HepG2 (cell line): ENCODE data around the gene SASH3. TPM values are rescaled to one million over a fixed set of nuclear protein-coding genes. Genes with fewer than 3 reads are reported as not detected.

Source experiments
- ATAC-seq: fragments of 200-7000 bp; cut with Tn5 transposase; 3 replicates; pipeline ENCODE4 v1.9.1; 2020; ENCODE audit warnings: mild to moderate bottlenecking, moderate library complexity
- BruUV-seq: library from RNA; stranded (reverse); fragments of 400-500 nt; replicated peaks from 2 replicates; lab custom pipeline; 2021; lab: Mats Ljungman, UMichigan
- CTCF ChIA-PET: fragments of 300-600 bp; formaldehyde crosslinking; extraction: SDS; loops from one replicate; lab custom pipeline; 2021; ENCODE audit warnings: low total read pairs, inconsistent platforms, low intra/inter-chr PET ratio; lab: Yijun Ruan, JAX
- POLR2A ChIA-PET: fragments of 350-600 bp; sonication (Branson Sonifier 250); formaldehyde crosslinking; loops from one replicate; lab custom pipeline; 2020; ENCODE audit warnings: antibody characterized with exemption, inconsistent platforms; lab: Yijun Ruan, JAX
- DNase-seq: peaks from one replicate; pipeline ENCODE4 v3.0.0-alpha.2; 2015; ENCODE audit warnings: low spot score
- FAIRE-seq: peaks from 3 replicates; lab custom pipeline; 2011; peaks lifted over from hg19 to GRCh38; lab: Jason Lieb, UNC
- H2AFZ ChIP-seq: one replicate; pipeline ENCODE4 v1.6.1; 2011; ENCODE audit warnings: low read length, inconsistent platforms
- H3K27ac ChIP-seq: fragments of 300-600 bp; 3 replicates; pipeline ENCODE4 v1.8.0; 2011; ENCODE audit warnings: mixed run types, mild to moderate bottlenecking, mixed read lengths, low read length, inconsistent platforms; ENCODE audit not compliant: insufficient read depth; ENCODE audit errors: extremely low read length
- H3K27me3 ChIP-seq, 2 experiments: fragments of 200-600 bp in 1 of 2; 2 replicates in 1 of 2; 3 replicates in 1 of 2; pipeline versions ENCODE4 v1.6.0 to v1.8.0; 2011; ENCODE audit warnings: low read length in 2 of 2, mild to moderate bottlenecking in 2 of 2, moderate library complexity in 2 of 2, inconsistent platforms in 1 of 2; ENCODE audit not compliant: insufficient read depth in 2 of 2, control insufficient read depth in 1 of 2
- H3K36me3 ChIP-seq, 2 experiments: fragments of 200-600 bp in 1 of 2; replicated peaks in 1 of 2; 2 replicates in 1 of 2; 3 replicates in 1 of 2; pipeline versions ENCODE4 v1.5.1 to v1.8.0; 2011; ENCODE audit warnings: low read length in 2 of 2, inconsistent platforms in 1 of 2; ENCODE audit not compliant: insufficient read depth in 2 of 2, control insufficient read depth in 1 of 2
- H3K4me1 ChIP-seq: 2 replicates; pipeline ENCODE4 v1.5.1; 2012; ENCODE audit warnings: low read length, inconsistent platforms; ENCODE audit not compliant: insufficient read depth
- H3K4me2 ChIP-seq: 2 replicates; pipeline ENCODE4 v1.6.0; 2011; ENCODE audit warnings: low read depth, low read length, inconsistent platforms
- H3K4me3 ChIP-seq, 3 experiments: fragments of 200-600 bp in 1 of 3; sonication (generic), shearing (Covaris generic) in 1 of 3; replicated peaks in 1 of 3; 2 replicates each; pipeline ENCODE4 v1.5.1; 2011 to 2016; ENCODE audit warnings: low read length in 3 of 3, inconsistent platforms in 2 of 3, low read depth in 2 of 3, mild to moderate bottlenecking in 2 of 3, control low read depth in 1 of 3, mixed read lengths in 1 of 3; ENCODE audit not compliant: insufficient read depth in 1 of 3
- H3K79me2 ChIP-seq: one replicate; pipeline ENCODE4 v1.6.1; 2011; ENCODE audit warnings: low read length, inconsistent platforms; ENCODE audit not compliant: insufficient read depth
- H3K9ac ChIP-seq: 2 replicates; pipeline ENCODE4 v1.6.0; 2011; ENCODE audit warnings: mild to moderate bottlenecking, low read depth, low read length, inconsistent platforms; ENCODE audit not compliant: insufficient read depth
- H3K9me3 ChIP-seq: 2 replicates; pipeline ENCODE4 v1.5.1; 2012; ENCODE audit warnings: mild to moderate bottlenecking, low read length
- H4K20me1 ChIP-seq: 2 replicates; pipeline ENCODE4 v1.6.0; 2011; ENCODE audit warnings: inconsistent platforms, mild to moderate bottlenecking, low read length, moderate library complexity; ENCODE audit not compliant: insufficient read depth
- ARNT2 ChIP-seq: sonication (generic); formaldehyde crosslinking; IDR thresholded peaks from 2 replicates; pipeline ENCODE4 v1.8.0; 2022; ENCODE audit warnings: mild to moderate bottlenecking, low read depth, missing genetic modification reagents, moderate library complexity
- CREB1 ChIP-seq, 2 experiments: fragments of 450-650 bp in 1 of 2; IDR thresholded peaks; 2 replicates each; pipeline ENCODE4 v1.6.1; 2016 to 2017; ENCODE audit warnings: control low read depth in 1 of 2, mild to moderate bottlenecking in 1 of 2, missing compliant biosample characterization in 1 of 2, missing genetic modification characterization in 1 of 2
- HHEX ChIP-seq: IDR thresholded peaks from 2 replicates; pipeline ENCODE4 v1.6.1; 2016; ENCODE audit warnings: control low read depth
- KDM5B ChIP-seq: sonication (generic); formaldehyde crosslinking; IDR thresholded peaks from 2 replicates; pipeline ENCODE4 v1.4.0; 2020; ENCODE audit warnings: missing genetic modification reagents, mild to moderate bottlenecking, borderline replicate concordance
- PAX8 ChIP-seq: sonication (generic); formaldehyde crosslinking; IDR thresholded peaks from 2 replicates; pipeline ENCODE4 v1.8.0; 2022; ENCODE audit warnings: mild to moderate bottlenecking, missing genetic modification reagents, borderline replicate concordance
- SALL2 ChIP-seq: sonication (generic); formaldehyde crosslinking; IDR thresholded peaks from 2 replicates; pipeline ENCODE4 v1.8.1; 2023; ENCODE audit warnings: mild to moderate bottlenecking, missing genetic modification reagents, inconsistent platforms
- SATB2 ChIP-seq: sonication (generic); formaldehyde crosslinking; IDR thresholded peaks from 2 replicates; pipeline ENCODE4 v1.5.0; 2020; ENCODE audit warnings: missing genetic modification reagents
- SOX5 ChIP-seq: IDR thresholded peaks from 2 replicates; pipeline ENCODE4 v1.6.1; 2016; ENCODE audit warnings: borderline replicate concordance
- TEAD2 ChIP-seq: sonication (generic); formaldehyde crosslinking; IDR thresholded peaks from 2 replicates; pipeline ENCODE4 v1.9.0; 2021; ENCODE audit warnings: missing genetic modification reagents
- TOPORS ChIP-seq: sonication (generic); formaldehyde crosslinking; IDR thresholded peaks from 2 replicates; pipeline ENCODE4 v1.8.0; 2023; ENCODE audit warnings: mild to moderate bottlenecking, missing genetic modification reagents
- ZFP41 ChIP-seq: sonication (generic); formaldehyde crosslinking; IDR thresholded peaks from 2 replicates; pipeline ENCODE4 v1.4.0; 2020; ENCODE audit warnings: mild to moderate bottlenecking, missing genetic modification reagents, borderline replicate concordance
- ZNF160 ChIP-seq: sonication (generic); formaldehyde crosslinking; IDR thresholded peaks from 2 replicates; pipeline ENCODE4 v1.8.0; 2022; ENCODE audit warnings: mild to moderate bottlenecking, inconsistent platforms, missing genetic modification reagents
- ZNF251 ChIP-seq: sonication (generic); formaldehyde crosslinking; IDR thresholded peaks from 2 replicates; pipeline ENCODE4 v1.9.0; 2021; ENCODE audit warnings: mild to moderate bottlenecking, missing genetic modification reagents
- ZNF263 ChIP-seq: sonication (generic); formaldehyde crosslinking; IDR thresholded peaks from 2 replicates; pipeline ENCODE4 v1.4.0; 2020; ENCODE audit warnings: missing genetic modification reagents
- ZNF329 ChIP-seq: sonication (generic); formaldehyde crosslinking; IDR thresholded peaks from 2 replicates; pipeline ENCODE4 v1.9.0; 2021; ENCODE audit warnings: low read depth, mild to moderate bottlenecking, missing genetic modification reagents
- ZNF33B ChIP-seq: sonication (generic); formaldehyde crosslinking; IDR thresholded peaks from 2 replicates; pipeline ENCODE4 v1.5.1; 2020; ENCODE audit warnings: mild to moderate bottlenecking, missing genetic modification reagents
- WGBS: methylation state at CpG from one replicate; pipeline ENCODE4 v1.1.6; 2017; ENCODE audit warnings: low lambda C conversion rate; 5-methylcytosine and 5-hydroxymethylcytosine counted together
- in situ Hi-C: cut with HindIII; loops from 2 replicates; pipeline ENCODE4 v1.10.0; 2017; ENCODE audit warnings: low pct_unique_long_range_greater_than_20kb; ENCODE audit not compliant: extremely low pct_ligation_motif_present
- intact Hi-C: fragments of 100-400 bp; cut with micrococcal nuclease; formaldehyde crosslinking; loops from one replicate; pipeline ENCODE4 v1.10.0; 2022; ENCODE audit not compliant: unreplicated experiment
- polyA plus RNA-seq, 8 experiments: library from polyadenylated mRNA; depleted of rRNA in 3 of 8; stranded (reverse) in 7 of 8; unstranded in 1 of 8; fragments of >200 nt; fragmentation: Illumina TruSeq in 4 of 8; extraction: Trizol in 4 of 8; gene quantifications; 2 replicates each; pipeline versions ENCODE4 v1.2.1 to v1.2.3, GENCODE V29; 2011 to 2016; ENCODE audit warnings: low read depth in 4 of 8, missing spikeins in 1 of 8, mixed read lengths in 1 of 8; ENCODE audit not compliant: insufficient read depth in 1 of 8
- total RNA-seq, 5 experiments: library from RNA; depleted of rRNA; stranded (reverse); fragments of >200 nt; fragmentation: Illumina TruSeq; extraction: Trizol; gene quantifications; 2 replicates each; pipeline ENCODE4 v1.2.3, GENCODE V29; 2016; ENCODE audit warnings: low read depth in 1 of 5
- TF ChIP-seq, protein P1 (sequence below): sonication (generic); formaldehyde crosslinking; IDR thresholded peaks from 2 replicates; pipeline ENCODE4 v1.9.0; 2021; ENCODE audit warnings: missing genetic modification reagents, borderline replicate concordance
- TF ChIP-seq, protein P2 (sequence below): sonication (generic); formaldehyde crosslinking; conservative IDR thresholded peaks from 2 replicates; pipeline ENCODE4 v1.4.0; 2020; ENCODE audit warnings: missing genetic modification reagents

SASH3 gene
- total and polyA plus RNA-seq, 2 of the 13 experiments (the other 11 are each of a cell fraction or from before 2014, with no cell fraction given): 0.08 TPM; not detected in 1

DNA sequence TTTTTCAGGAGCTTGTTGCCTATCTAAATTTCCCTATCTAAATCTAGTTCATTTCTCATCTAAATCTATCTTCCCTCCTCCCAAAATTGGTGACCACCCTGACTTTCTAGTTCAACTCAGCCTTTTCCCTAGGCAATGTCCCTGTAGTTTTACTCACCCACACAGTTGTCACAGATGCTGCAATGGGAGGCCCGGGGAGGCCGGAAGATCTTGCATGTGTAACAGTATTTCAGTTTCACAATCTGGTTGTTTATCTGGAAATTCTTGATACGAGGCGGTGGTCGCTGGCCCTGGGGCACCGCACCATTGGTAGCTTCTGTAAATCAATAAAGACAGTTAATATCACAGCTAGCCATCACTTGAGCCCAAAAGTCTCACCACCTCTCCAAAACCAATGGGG is 43.8 kb downstream of the SASH3 start:
- Histone ChIP-seq H3K9me3 (no peaks in the 10 kb centered on the region), H3K9ac (no peak overlapping the region), H3K36me3 (peaks cover 0 to 10% of the 10 kb centered on the region in 2 experiments; a peak in 3 of 5 replicates), H3K27ac (no peak overlapping the region), H4K20me1 (no peaks in the 10 kb centered on the region), H3K79me2 (peaks cover 5% of the 10 kb centered on the region), H3K4me3 (no peak overlapping the region)
- intact Hi-C loops: no loop called here
- BruUV-seq: no TSS peak
- no peak for DNase-seq
- no peak for TF ChIP-seq ZNF33B (CRISPR knock-in tag)
- no peak for TF ChIP-seq ZFP41 (CRISPR knock-in tag)
- TF ChIP-seq, protein P1, sequence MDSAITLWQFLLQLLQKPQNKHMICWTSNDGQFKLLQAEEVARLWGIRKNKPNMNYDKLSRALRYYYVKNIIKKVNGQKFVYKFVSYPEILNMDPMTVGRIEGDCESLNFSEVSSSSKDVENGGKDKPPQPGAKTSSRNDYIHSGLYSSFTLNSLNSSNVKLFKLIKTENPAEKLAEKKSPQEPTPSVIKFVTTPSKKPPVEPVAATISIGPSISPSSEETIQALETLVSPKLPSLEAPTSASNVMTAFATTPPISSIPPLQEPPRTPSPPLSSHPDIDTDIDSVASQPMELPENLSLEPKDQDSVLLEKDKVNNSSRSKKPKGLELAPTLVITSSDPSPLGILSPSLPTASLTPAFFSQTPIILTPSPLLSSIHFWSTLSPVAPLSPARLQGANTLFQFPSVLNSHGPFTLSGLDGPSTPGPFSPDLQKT (CRISPR knock-in tag): no peak
- no peak for TF ChIP-seq TOPORS (CRISPR knock-in tag)
- TF ChIP-seq ZNF160 (CRISPR knock-in tag): no peak
- no peak for TF ChIP-seq KDM5B (CRISPR knock-in tag)
- no peak for TF ChIP-seq ZNF251
- no peak for TF ChIP-seq SATB2 (CRISPR knock-in tag)
- TF ChIP-seq, protein P2, sequence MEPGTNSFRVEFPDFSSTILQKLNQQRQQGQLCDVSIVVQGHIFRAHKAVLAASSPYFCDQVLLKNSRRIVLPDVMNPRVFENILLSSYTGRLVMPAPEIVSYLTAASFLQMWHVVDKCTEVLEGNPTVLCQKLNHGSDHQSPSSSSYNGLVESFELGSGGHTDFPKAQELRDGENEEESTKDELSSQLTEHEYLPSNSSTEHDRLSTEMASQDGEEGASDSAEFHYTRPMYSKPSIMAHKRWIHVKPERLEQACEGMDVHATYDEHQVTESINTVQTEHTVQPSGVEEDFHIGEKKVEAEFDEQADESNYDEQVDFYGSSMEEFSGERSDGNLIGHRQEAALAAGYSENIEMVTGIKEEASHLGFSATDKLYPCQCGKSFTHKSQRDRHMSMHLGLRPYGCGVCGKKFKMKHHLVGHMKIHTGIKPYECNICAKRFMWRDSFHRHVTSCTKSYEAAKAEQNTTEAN (CRISPR knock-in tag): no peak
- no peak for TF ChIP-seq SOX5 (CRISPR knock-in tag)
- TF ChIP-seq ZNF329 (CRISPR knock-in tag): no peak
- TF ChIP-seq ZNF263 (CRISPR knock-in tag): no peak
- no peak for TF ChIP-seq HHEX (CRISPR knock-in tag)
- no peak for TF ChIP-seq SALL2 (CRISPR knock-in tag)
- no peak for TF ChIP-seq ARNT2 (CRISPR knock-in tag)
- TF ChIP-seq PAX8 (CRISPR knock-in tag): no peak
- no peak for TF ChIP-seq CREB1 (IDR thresholded peaks at IDR 0.05)
- TF ChIP-seq CREB1 (CRISPR knock-in tag; IDR thresholded peaks at IDR 0.05): no peak
- TF ChIP-seq TEAD2 (CRISPR knock-in tag): no peak
- TF ChIP-seq, all 625 proteins: peak for 0
- 99% methylated on average over 5 of the region's 6 CpGs for WGBS
- ATAC-seq: no peak
- CTCF ChIA-PET: no interaction called here
- POLR2A ChIA-PET: no interaction called here
- no peak for FAIRE-seq
- in situ Hi-C loops: no loop called here
- no peak overlapping the region for H2AFZ ChIP-seq
- H3K4me1 ChIP-seq: peaks cover 16% of the 10 kb centered on the region
- no peak overlapping the region for H3K4me2 ChIP-seq
- no peaks in the 10 kb centered on the region for H3K27me3 ChIP-seq
